NT2/D1 (cell line): ENCODE measurements around the gene C19orf12.

ENCODE experiments used
- SUZ12 ChIP-seq: IDR thresholded peaks from 2 replicates; pipeline ENCODE4 v1.6.1; 2011; ENCODE audit not compliant: insufficient read length, insufficient read depth; ENCODE audit errors: extremely low read depth
- YY1 ChIP-seq: IDR thresholded peaks from 2 replicates; pipeline ENCODE4 v1.6.1; 2011; ENCODE audit not compliant: insufficient read length, insufficient read depth
- ZNF274 ChIP-seq: IDR thresholded peaks from 2 replicates; pipeline ENCODE4 v1.6.1; 2011; ENCODE audit warnings: mild to moderate bottlenecking, low read depth, low read length

DNA sequence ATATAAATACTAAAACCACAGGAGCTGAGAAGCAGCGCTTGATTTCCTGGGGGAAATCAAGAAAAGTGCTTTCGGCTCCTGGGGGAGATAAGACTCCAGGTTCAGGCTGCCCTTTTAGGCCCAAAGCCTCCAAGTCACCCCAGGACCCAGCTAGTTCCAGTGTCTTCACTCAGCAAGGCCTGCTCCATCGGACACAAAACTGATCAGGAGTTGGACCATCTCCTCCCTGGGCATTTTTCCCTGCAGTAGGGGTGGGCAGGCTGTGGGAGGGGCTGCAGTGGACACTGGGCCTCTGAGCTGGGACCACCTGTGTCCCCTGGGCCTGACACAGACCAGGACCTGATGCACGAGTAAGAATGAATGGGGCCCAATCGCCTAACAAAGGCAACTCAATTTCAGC is 15.2 kb downstream of the C19orf12 start:
- TF ChIP-seq YY1, result no peak
- no peak for TF ChIP-seq ZNF274
- no peak for TF ChIP-seq SUZ12
